ENCODE results near the gene PRKG1. TPM values are rescaled to one million over a fixed set of nuclear protein-coding genes. Genes with fewer than 3 reads are reported as not detected.

PRKG1 gene
- total and polyA plus RNA-seq, 2 of the 8 experiments (the other 6 are each of a cell fraction or from before 2014, with no cell fraction given) = 4.2 to 15.2 TPM

GRCh38 chr10:51479711-51480110 is 405.4 kb downstream of the PRKG1 start:
- H2AK5ac ChIP-seq (ENCODE audit: low read depth, low read length) = no peak overlapping the region
- no peak overlapping the region for H3K9ac ChIP-seq (replicated peaks in 1 of 4; ENCODE audit: extremely low read depth in 1 of 4, low read depth in 3 of 4, low read length in 3 of 4)
- no peak overlapping the region for H3K56ac ChIP-seq (replicated peaks; ENCODE audit: insufficient read length, low read depth, low read length)
- no peak overlapping the region for H3K23ac ChIP-seq (ENCODE audit: insufficient read length)
- H3K79me1 ChIP-seq (ENCODE audit: low read depth, low read length) = no peaks in the 10 kb centered on the region
- no peak overlapping the region for H4K8ac ChIP-seq (ENCODE audit: extremely low read depth, insufficient read depth, low read length)
- H3K4me1 ChIP-seq (replicated peaks in 1 of 4; ENCODE audit: control insufficient read depth in 3 of 4, insufficient read depth in 4 of 4, low read length in 3 of 4) = no peaks in the 10 kb centered on the region; a peak in 1 of 7 replicates
- H3K27me3 ChIP-seq (replicated peaks in 1 of 4; ENCODE audit: control insufficient read depth in 3 of 4, extremely low read depth in 1 of 4, insufficient read depth in 3 of 4, low read length in 3 of 4) = no peaks in the 10 kb centered on the region
- H3K27ac ChIP-seq (ENCODE audit: low read depth, low read length) = no peak overlapping the region
- H4K20me1 ChIP-seq (replicated peaks in 1 of 2; ENCODE audit: control insufficient read depth in 1 of 2, insufficient read depth in 2 of 2, low read length in 2 of 2) = no peaks in the 10 kb centered on the region
- no peak overlapping the region for H2BK15ac ChIP-seq (ENCODE audit: low read length)
- H3K36me3 ChIP-seq (ENCODE audit: control insufficient read depth in 2 of 4, insufficient read depth in 4 of 4, low read length in 3 of 4) = no peaks in the 10 kb centered on the region
- POLR2A ChIA-PET (ENCODE audit: partially characterized antibody) = no interaction called here
- DNase-seq (ENCODE audit: low read depth in 1 of 2, low spot score in 2 of 2) = no peak
- no peak for FAIRE-seq
- no peak overlapping the region for H2BK20ac ChIP-seq (ENCODE audit: low read length)
- no peaks in the 10 kb centered on the region for H3K9me3 ChIP-seq (ENCODE audit: insufficient read depth in 2 of 2, low read depth in 1 of 2, low read length in 1 of 2)
- no peak overlapping the region for H2BK12ac ChIP-seq (ENCODE audit: low read depth, low read length)
- no peak overlapping the region for H3K18ac ChIP-seq (ENCODE audit: extremely low read depth, low read length)
- H2BK120ac ChIP-seq (replicated peaks; ENCODE audit: low read depth, low read length) = no peak overlapping the region
- H3K23me2 ChIP-seq (ENCODE audit: low read depth, low read length) = no peaks in the 10 kb centered on the region
- no peak overlapping the region for H3K4me2 ChIP-seq (ENCODE audit: insufficient read depth in 1 of 2, low read depth in 2 of 2, low read length in 2 of 2)
- H4K5ac ChIP-seq (ENCODE audit: insufficient read length, low read depth, low read length) = no peak overlapping the region
- H2AFZ ChIP-seq (ENCODE audit: low read length) = no peak overlapping the region
- CTCF ChIA-PET (ENCODE audit: partially characterized antibody) = interaction anchor here (0.7 to 1.2 kb wide), 3 partner anchors 8 to 480 kb away, joined by 3 read pairs; no protein-coding TSS in a partner anchor
- WGBS, 2 experiments (ENCODE audit: extremely low coverage in 1 of 2, insufficient coverage in 1 of 2, insufficient read length in 1 of 2, insufficient replicate concordance in 2 of 2, low coverage in 1 of 2, low lambda C conversion rate in 2 of 2, missing lambda C conversion rate in 1 of 2) = 91% methylated on average over 3 of the region's 3 CpGs; no CpG with 5 or more reads in 1 of the 2 experiments
- H3K4ac ChIP-seq (replicated peaks; ENCODE audit: insufficient read length, low read depth, low read length) = no peak overlapping the region
- H4K91ac ChIP-seq (replicated peaks; ENCODE audit: insufficient read length, low read length) = no peak overlapping the region
- H3K4me3 ChIP-seq (ENCODE audit: extremely low read depth in 1 of 4, insufficient read depth in 2 of 4, low read depth in 3 of 4, low read length in 4 of 4) = no peak overlapping the region
- no peaks in the 10 kb centered on the region for H3K79me2 ChIP-seq (ENCODE audit: control insufficient read depth in 1 of 2, insufficient read depth in 2 of 2, low read length in 2 of 2)
- TF ChIP-seq JUN (IDR thresholded peaks at IDR 0.05; ENCODE audit: low read depth, low read length) = no peak
- no peak for TF ChIP-seq GABPA (IDR thresholded peaks at IDR 0.05; ENCODE audit: borderline replicate concordance, insufficient read depth, low read length)
- TF ChIP-seq RBBP5 (IDR thresholded peaks at IDR 0.05; ENCODE audit: borderline replicate concordance, low read depth, low read length) = no peak
- TF ChIP-seq KDM1A (IDR thresholded peaks at IDR 0.05; ENCODE audit: borderline replicate concordance, low read length) = no peak
- no peak for TF ChIP-seq YY1 (IDR thresholded peaks at IDR 0.05; ENCODE audit: low read depth, low read length)
- no peak for TF ChIP-seq CHD2 (IDR thresholded peaks at IDR 0.05; ENCODE audit: low read length)
- no peak for TF ChIP-seq BCL11A (IDR thresholded peaks at IDR 0.05; ENCODE audit: low read depth in 2 of 2, low read length in 2 of 2)
- TF ChIP-seq SAP30 (IDR thresholded peaks at IDR 0.05; ENCODE audit: insufficient read depth, insufficient replicate concordance, low read length) = no peak
- TF ChIP-seq NRF1 (IDR thresholded peaks at IDR 0.05; ENCODE audit: low read depth, low read length) = no peak
- no peak for TF ChIP-seq SIX5 (IDR thresholded peaks at IDR 0.05; ENCODE audit: low read depth, low read length)
- no peak for TF ChIP-seq RNF2 (IDR thresholded peaks at IDR 0.05; ENCODE audit: borderline replicate concordance, low read depth, low read length, missing control alignments, poor library complexity, severe bottlenecking)
- TF ChIP-seq POLR2A (IDR thresholded peaks at IDR 0.05; ENCODE audit: control extremely low read depth in 1 of 2, low read depth in 2 of 2, low read length in 2 of 2) = no peak
- no peak for TF ChIP-seq CREB1 (IDR thresholded peaks at IDR 0.05)
- TF ChIP-seq CBX5 (IDR thresholded peaks at IDR 0.05; ENCODE audit: low read depth, low read length) = no peak
- no peak overlapping the region for H2BK5ac ChIP-seq (ENCODE audit: low read depth, low read length)
- H3K14ac ChIP-seq (ENCODE audit: insufficient read length) = no peak overlapping the region

All from H1 (cell line).